Umbilical cord (tissue), 2 donors: Measurements from ENCODE around the gene DHX35. TPM values are rescaled to one million over a fixed set of nuclear protein-coding genes. Genes with fewer than 3 reads are reported as not detected.
A peak's percentile ranks its signal among the peaks of the same experiment; 100 is the strongest.

Experiments used
- DNase-seq: peaks from one replicate; pipeline ENCODE4 v3.0.0-alpha.2; 2015; ENCODE audit warnings: low spot score
- total RNA-seq: library from RNA; depleted of rRNA; stranded (reverse); fragments of >200 nt; gene quantifications from one replicate; pipeline ENCODE4 v1.2.3, GENCODE V29; 2014; ENCODE audit warnings: low replicate concordance; ENCODE audit not compliant: insufficient read depth

DHX35 gene
- total RNA-seq, 1 donor from 2014 or later: 11.1 TPM

DNA sequence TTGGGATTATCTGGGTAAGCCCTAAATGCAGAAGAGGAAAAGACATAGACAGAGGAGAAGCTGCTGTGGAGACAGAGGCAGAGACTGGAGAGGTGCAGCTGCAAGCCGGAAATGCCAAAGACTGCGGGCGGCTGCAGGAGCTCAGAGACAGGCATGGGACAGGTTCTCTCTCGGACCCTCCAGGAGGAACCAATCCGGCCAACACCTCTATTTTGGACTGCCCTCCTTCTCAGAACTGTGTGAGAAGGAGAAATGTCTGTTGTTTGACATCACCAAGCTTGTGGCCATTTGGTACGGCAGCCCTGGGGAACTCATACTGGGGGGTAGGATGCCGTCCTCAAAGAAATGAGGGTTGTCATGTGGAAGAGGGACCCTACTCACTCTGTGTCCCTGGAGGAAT, 95.0 kb downstream of the DHX35 start:
- peak; percentile 89 for DNase-seq

DNA sequence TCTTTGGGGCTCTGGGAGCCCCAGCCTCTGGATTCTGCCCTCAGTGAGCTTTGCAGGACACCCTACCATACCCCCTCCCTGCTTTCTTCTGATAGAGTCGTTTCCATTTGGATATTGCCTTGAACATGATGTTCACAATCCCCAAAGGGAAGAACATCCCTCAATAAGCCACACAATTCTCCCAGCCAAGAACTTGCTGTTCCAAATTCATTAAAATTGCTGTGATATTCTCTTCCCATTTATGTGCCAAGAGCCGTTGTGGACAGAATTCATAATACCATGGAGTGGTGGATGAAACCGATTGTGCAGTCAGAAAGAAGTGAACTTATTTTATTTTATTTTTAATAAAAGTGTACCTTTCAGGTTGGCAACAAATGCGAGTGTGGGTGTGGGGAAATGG, 95.8 kb downstream of the DHX35 start:
- no peak for DNase-seq

DNA sequence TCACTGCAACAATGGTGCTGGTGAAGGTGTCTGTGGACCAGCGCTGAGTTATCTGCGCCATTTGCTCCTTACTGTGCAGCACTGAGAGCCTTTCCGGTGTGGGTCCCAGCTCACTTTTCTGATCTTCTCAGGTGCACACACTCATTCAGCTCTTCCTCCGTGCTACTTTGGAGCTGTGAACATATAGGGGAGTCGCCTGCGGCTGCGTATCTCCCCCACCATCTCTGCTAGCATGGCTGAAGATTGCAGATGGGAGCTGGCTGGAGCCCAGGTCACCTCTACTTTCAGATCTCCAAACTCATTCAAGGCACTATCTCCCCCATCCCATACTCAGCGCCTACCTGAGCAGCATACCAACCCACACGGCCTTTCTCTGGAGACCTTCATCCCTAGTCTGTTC, 96.9 kb downstream of the DHX35 start:
- no peak for DNase-seq

DNA sequence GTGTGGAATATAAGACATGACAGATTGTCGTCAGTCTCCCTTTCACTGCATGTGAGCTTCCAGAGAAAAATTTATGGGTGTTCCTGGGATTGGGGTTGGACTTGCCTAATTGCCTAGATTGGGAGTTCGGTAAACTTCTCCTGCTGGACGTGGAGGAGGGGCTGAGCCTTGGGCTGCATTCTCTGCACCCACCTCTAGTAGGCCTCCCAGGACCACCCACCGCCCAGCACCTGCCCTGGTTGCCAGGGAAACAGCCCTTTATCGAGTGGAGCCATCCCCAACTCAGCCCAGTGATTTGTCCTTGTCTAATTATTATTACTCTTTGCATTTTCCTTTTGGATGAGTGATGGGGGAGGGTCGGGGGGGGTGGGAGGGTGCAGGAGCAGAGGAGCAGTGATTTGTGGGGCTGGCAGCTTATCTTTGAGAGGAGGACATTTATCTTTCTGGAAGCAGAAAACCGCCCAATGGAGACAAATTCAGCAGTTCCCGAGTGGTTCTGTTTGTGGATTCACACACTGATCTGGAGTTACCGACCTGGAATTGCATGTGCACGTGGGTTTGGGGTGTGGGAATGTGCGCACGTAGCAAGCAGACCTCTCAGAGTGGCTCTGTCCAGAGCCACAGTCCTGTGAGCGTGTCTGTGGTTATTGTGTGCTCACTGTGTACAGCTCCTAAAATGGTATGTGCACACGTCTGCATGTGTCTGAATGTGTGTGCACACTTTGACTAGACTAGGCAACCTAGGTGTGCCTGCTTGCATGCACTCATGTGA, 104.5 kb downstream of the DHX35 start:
- no peak for DNase-seq

DNA sequence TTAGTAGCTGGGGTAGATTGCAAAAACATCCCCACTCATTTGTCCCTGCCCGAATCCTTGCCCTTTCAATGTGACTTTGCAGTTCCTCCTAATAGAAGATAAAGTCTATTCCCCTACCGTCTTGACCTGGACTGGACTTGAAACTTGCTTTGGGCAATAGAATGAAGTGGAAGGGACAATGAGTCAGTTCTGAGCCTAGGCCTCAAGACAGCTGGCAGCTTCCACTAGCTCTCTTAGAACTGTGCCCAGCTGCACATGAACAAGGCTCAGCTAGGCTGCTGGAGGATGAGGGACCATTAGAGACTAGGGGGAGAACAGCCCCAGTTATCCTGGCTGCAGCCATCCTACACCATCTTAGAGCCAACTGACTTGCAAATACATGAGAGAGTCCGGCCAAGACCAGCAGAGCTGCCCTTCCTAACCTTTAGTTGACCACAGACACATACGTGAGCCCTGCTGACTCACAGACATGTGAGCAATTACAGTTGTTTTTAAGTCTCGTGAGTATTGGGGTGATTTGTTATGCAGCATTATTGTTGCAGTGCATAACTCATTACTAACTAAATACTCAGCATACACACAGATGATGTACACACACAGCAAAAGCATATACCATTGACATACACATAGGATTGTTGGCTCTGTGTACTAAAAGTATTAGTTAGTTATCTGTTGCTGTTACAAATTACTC, 105.5 kb downstream of the DHX35 start:
- DNase-seq: no peak

DNA sequence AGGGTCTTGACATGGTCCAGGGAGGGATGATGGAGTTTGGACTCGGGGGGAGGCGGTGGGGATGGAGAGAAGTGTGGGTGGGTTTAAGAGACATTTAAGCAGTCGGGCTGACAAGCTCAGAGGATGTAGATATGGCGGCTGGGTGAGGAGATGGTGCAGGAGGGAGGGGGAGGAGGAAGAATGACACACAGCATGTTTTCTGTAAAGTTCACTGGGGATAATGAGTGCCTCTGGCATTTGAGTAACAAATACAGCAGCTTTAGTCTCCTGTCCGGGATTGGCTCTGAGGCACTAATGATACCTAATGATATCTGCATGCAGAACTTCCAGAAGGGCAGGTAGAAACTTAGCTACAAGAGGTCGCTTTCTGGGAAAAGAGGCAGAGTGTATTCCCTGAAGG, 107.8 kb downstream of the DHX35 start:
- DNase-seq: no peak

DNA sequence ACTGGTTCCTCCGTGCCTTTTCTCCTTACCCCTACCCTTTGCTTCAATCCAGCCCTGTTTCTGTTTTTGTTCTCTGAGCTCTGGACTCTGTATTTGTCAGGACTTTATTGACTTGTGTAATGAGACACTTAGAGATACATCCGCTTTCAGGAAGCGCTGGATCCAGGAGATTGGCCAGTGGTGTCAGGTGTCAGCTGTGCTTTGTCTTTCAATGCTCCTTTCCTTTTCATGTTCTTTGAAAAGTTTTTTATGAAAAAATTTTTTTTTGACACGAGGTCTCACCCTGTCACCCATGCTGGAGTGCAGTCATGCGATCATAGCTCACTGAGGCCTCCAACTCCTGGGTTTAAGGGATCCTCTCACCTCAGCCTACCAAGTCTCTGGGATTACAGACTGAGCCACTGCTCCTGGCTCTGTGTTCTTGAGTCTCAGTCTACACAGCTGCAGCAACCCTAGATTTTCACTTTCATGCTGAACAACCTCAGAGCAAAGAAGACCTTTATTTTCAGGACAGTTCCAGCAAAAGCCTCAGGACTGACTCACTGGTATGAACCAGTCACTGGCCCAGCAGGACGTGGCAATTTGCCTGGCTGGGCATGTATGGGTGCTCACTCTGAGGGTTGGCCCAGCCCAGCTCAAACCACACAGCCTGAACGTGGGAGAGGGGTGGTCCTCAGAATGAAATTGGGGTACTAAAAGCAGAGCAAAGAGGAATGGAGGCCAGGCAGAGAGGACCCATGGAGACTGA, 108.5 kb downstream of the DHX35 start:
- no peak for DNase-seq

DNA sequence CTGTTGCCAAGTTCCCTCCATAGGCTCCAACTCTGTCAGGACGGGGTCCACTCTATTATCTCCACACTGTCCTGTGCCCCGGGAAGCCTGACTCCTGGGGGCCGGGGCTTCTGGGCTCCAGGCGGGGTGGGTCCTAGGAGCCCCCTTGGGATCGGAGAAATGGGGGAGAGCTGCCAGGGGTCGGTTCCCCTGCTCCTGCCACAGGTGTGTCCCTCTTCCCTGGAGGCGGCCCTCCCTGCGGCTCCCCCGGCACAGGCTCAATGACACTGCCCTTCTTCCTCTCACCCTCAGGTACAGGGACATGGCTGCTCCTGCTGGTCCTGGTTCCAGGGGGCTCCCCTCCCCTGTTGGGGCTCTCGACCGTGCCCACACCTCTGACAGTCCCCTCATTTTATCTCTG, 110.0 kb downstream of the DHX35 start:
- no peak for DNase-seq

DNA sequence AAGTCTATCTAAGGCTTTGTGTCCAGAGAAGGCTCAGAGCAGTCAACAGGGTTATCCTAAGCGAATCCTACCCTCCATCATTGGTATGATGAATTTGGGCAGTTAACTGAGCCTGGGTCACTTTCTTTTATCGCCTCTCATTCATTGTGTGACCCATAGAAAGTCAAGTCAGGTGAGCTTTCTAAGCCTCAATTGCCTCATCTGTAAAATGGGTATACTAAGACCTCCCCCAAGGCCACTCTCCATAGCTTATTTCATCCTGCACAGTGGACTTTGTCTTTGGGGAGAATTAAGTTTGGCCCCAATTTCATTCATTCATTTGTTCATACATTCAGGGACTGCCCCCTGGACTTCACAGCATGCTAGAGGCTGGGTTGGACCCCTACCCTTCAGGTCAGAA, 110.5 kb downstream of the DHX35 start:
- DNase-seq: no peak

DNA sequence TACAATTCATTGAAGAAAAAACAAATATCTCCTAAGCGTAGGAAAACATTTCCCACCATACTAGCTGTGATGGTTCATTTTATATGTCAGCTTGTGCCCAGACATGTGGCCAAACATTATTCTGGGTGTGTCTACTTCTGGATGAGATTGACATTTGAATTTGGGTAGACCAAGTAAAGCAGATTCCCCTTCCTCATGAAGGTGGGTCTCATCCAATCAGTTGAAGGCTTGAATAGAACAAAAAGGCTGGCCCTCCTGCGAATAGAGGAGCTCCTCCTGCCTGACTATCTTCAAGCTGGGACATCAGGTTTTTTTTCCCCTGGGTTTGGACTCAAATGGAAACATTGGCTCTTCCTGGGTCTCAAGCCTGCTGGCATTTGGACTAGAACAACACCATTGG, 113.6 kb downstream of the DHX35 start:
- DNase-seq: no peak

DNA sequence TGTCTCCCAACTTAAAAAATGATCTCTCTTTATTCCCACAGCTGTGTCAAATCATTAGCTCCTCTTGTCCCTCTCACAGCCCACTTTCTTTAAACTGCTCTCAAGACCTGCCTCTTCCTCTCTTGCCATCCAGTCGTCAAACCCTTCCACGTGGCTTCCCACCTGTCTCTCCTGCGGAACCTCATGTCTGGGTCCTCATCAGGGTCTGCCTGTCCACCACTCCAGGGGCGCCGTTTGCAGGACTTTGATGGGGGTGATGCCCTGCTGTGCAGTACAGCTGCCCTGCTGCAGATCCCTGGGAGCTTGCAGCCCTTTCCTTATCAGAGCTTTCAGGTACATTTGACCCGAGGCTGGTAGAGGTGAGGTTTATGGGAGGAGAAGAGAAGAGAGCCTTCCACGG, 114.8 kb downstream of the DHX35 start:
- no peak for DNase-seq

DNA sequence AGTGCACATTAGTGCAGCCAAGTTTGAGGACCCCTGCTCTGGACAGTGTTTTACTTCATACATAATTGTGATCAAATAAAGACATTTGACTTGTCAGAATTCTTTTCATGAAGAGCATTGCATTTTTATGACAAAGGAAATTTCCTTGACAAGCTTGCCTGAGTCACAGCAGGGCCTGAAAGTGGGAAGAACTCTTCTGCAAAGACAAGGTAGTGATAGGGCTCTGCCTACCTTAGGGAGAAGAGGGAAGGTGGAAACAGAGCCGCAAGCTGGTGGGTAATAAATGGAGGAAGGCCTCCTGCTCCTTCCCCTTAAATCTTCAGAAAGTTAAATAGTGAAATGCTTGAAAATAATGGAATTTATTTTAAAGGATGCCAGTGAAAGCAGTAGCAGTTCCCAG, 118.2 kb downstream of the DHX35 start:
- DNase-seq: no peak

DNA sequence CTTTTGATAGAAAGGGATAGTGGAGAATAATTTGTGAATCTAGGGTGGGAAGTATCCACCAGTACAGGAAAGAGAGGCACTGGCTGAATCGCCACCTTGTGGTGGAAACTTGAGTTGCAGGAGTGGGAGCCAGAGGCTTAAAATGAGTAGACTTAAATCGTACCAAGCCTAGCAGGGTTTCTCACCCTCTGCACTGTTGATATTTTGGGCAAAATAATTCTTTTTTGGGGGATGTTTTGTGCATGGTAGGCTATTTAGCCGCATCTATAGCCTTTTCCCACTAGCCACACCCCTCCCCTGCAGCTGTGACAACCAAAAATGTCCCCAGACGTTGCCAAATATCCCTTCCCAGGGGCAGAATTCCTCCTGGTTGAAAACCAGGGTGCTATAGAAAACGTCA, 119.1 kb downstream of the DHX35 start:
- DNase-seq: peak; percentile 81

DNA sequence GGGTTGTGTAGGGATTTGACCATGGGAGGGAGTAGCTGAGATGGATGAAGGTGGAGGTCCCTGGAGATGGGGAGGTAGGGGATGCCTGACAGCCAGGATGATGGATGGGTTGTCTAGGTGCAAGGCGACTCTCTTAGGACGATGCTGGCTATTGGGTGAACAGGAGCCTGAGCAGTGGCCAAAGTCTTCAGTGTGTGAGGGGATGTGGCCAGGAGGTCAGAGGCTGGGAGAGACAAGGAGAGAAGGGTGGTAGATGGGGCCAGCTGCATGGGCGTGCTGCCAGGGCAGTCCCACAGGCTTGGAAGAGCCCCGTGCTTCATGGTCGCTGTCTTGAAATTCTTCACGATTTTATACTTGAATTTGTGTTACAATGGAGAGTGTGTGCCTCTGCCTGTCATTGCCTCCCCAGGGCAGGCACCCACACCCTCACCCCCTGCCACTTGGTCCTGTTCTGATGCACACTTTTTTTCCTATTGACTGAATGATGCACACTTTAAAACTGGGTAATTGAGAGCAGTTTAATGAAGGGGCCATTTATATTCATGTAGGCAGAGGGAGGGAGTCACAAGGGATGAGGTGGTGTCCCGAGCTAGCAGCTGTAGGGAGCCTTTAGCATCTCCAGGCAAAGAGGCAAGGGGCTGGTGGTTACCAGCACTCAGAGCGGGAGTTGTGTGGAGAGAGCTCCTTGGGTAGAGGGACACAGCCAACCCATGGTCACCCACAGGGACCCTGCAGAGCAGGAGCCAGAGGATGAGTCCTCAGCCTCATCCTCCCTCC, 120.7 kb downstream of the DHX35 start:
- DNase-seq: no peak

DNA sequence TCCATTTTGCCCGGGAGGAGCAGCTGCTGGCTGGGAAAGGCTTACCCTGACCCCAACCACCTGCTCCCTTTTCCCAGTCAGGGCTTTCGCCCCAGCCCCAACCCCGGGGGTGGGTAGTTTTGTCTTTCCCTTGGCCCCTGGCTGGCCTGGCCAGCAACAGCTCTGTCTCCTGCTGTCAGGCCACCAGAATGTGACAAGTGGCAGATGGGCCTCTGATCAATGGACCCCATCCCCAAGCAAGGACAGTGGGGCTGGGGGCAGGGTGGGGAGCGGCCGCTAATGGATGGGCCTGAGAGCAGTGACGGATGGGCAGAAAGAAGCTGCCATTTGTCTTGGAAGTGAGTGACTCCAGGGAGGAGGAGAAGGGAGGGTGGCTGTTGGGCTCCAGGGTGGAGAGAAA, 121.6 kb downstream of the DHX35 start:
- DNase-seq: no peak

DNA sequence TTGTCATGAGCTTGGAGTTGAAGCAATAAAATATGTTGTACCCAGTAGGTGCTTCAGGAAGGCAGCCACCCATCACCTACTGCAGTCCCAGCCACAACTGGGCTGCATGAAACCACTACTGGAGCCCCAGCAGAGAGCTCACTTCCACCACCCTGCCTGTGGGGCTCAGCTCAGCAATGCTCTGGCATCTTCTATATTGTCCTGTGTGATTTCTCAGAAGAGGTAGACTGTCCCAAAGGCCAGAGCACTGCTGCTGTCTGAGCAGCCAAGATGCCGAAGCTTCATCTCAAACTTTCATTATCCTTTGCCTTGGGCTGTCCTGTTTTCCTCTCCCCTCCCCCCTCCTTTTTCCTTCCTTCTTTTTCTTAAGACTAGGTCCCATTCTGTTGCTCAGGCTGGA, 126.9 kb downstream of the DHX35 start:
- DNase-seq: no peak

Other genes starting within 250 kb of the DHX35 start
- 6.3 TPM for gene SLC32A1, start 237.9 kb upstream of the DHX35 start, total RNA-seq
- 2.4 TPM for gene ACTR5, start 213.9 kb upstream of the DHX35 start, total RNA-seq
- gene PPP1R16B, start 156.6 kb upstream of the DHX35 start, total RNA-seq: 2.6 TPM
- gene FAM83D, start 35.9 kb upstream of the DHX35 start, total RNA-seq: 5.3 TPM